Activated T-cell treated with anti-CD3 and anti-CD28 coated beads for 48 hours (primary cell): ENCODE results near the gene MGAT4B.
A peak's percentile ranks its signal among the peaks of the same experiment; 100 is the strongest.
"Not testable (repeated sequence)": the region's sequence is repeated elsewhere in the genome, so short reads cannot be mapped to it uniquely, and the experiment has no call there.

Experiments
- DNase-seq: peaks from one replicate; pipeline ENCODE4 v3.0.0-alpha.2; 2020; ENCODE audit warnings: low read depth

MGAT4B gene

GRCh38 chr5:179794575-179794974 lies 12.1 kb downstream of the MGAT4B start:
- DNase-seq = no peak

- no peak for DNase-seq
Observed at GRCh38 chr5:179794171-179794570, 12.5 kb downstream of the MGAT4B start.

- DNase-seq = peak; percentile 18
Observed at GRCh38 chr5:179793468-179794139, 13.1 kb downstream of the MGAT4B start, which contains the start of gene LTC4S. Gene LTC4S (plus strand): TSS chr5:179793986. CDS start chr5:179794081, 95 bp downstream.

- DNase-seq = no peak
Observed at GRCh38 chr5:179792612-179793467, 13.8 kb downstream of the MGAT4B start.

- no peak for DNase-seq
Observed at GRCh38 chr5:179791881-179792611, 14.6 kb downstream of the MGAT4B start.

- not testable (repeated sequence) for DNase-seq
Observed at GRCh38 chr5:179789278-179789677, 17.4 kb downstream of the MGAT4B start.

- no peak for DNase-seq
Observed at GRCh38 chr5:179788193-179788854, 18.3 kb downstream of the MGAT4B start.

- DNase-seq = no peak
Observed at GRCh38 chr5:179786861-179787260, 19.8 kb downstream of the MGAT4B start.

- no peak for DNase-seq
Observed at GRCh38 chr5:179783128-179783527, 23.5 kb downstream of the MGAT4B start.

GRCh38 chr5:179781846-179782245 lies 24.8 kb downstream of the MGAT4B start:
- DNase-seq = no peak

GRCh38 chr5:179780362-179780761 lies 26.3 kb downstream of the MGAT4B start:
- no peak for DNase-seq

- DNase-seq = no peak
Observed at GRCh38 chr5:179779826-179780225, 26.8 kb downstream of the MGAT4B start.

- no peak for DNase-seq
Observed at GRCh38 chr5:179778591-179778990, 28.1 kb downstream of the MGAT4B start.

- no peak for DNase-seq
Observed at GRCh38 chr5:179777909-179778308, 28.8 kb downstream of the MGAT4B start.

GRCh38 chr5:179777456-179777855 lies 29.2 kb downstream of the MGAT4B start:
- no peak for DNase-seq

GRCh38 chr5:179776411-179776938 lies 30.2 kb downstream of the MGAT4B start:
- no peak for DNase-seq

GRCh38 chr5:179774442-179774841 lies 32.2 kb downstream of the MGAT4B start:
- DNase-seq = no peak

- no peak for DNase-seq
Observed at GRCh38 chr5:179773686-179774040, 33.0 kb downstream of the MGAT4B start.

- no peak for DNase-seq
Observed at GRCh38 chr5:179772351-179772750, 34.3 kb downstream of the MGAT4B start.

GRCh38 chr5:179771311-179771895 lies 35.3 kb downstream of the MGAT4B start:
- no peak for DNase-seq

GRCh38 chr5:179769796-179770195 lies 36.9 kb downstream of the MGAT4B start:
- no peak for DNase-seq
